DND-41 (cell line): ENCODE measurements around the gene SRP14.

ENCODE experiments used
- ATAC-seq: fragments of 200-7000 bp; cut with Tn5 transposase; 3 replicates; pipeline ENCODE4 v1.9.1; 2021; ENCODE audit warnings: low read depth; ENCODE audit not compliant: insufficient read depth
- DNase-seq: peaks from one replicate; pipeline ENCODE4 v3.0.0-alpha.2; 2020
- H2AFZ ChIP-seq: 2 replicates; pipeline ENCODE4 v1.6.0; 2012; ENCODE audit warnings: low read depth, low read length
- H3K27ac ChIP-seq: 2 replicates; pipeline ENCODE4 v1.5.1; 2012; ENCODE audit warnings: low read length, inconsistent platforms
- H3K27me3 ChIP-seq: fragments of 200-600 bp; sonication (generic); 2 replicates; pipeline ENCODE4 v1.6.0; 2012; ENCODE audit warnings: low read length, mild to moderate bottlenecking, inconsistent platforms; ENCODE audit not compliant: insufficient read depth, poor library complexity
- H3K36me3 ChIP-seq: 2 replicates; pipeline ENCODE4 v1.5.1; 2012; ENCODE audit warnings: low read length, inconsistent platforms; ENCODE audit not compliant: insufficient read depth
- H3K4me1 ChIP-seq: 2 replicates; pipeline ENCODE4 v1.5.1; 2012; ENCODE audit warnings: mild to moderate bottlenecking, low read length; ENCODE audit not compliant: insufficient read depth
- H3K4me2 ChIP-seq: 2 replicates; pipeline ENCODE4 v1.6.0; 2012; ENCODE audit warnings: mild to moderate bottlenecking, moderate library complexity, low read length, inconsistent platforms; ENCODE audit not compliant: insufficient read depth
- H3K4me3 ChIP-seq, 2 experiments: fragments of 200-600 bp in 1 of 2; shearing (Covaris generic) in 1 of 2; 2 replicates each; pipeline ENCODE4 v1.5.1; 2012 to 2016; ENCODE audit warnings: inconsistent platforms in 2 of 2, low read length in 2 of 2, mild to moderate bottlenecking in 2 of 2, low read depth in 1 of 2, moderate library complexity in 1 of 2
- H3K79me2 ChIP-seq: 2 replicates; pipeline ENCODE4 v1.6.0; 2012; ENCODE audit warnings: low read length, inconsistent platforms; ENCODE audit not compliant: insufficient read depth
- H3K9ac ChIP-seq: 2 replicates; pipeline ENCODE4 v1.6.0; 2012; ENCODE audit warnings: low read depth, mild to moderate bottlenecking, inconsistent platforms, low read length, moderate library complexity
- H3K9me3 ChIP-seq: 2 replicates; pipeline ENCODE4 v1.5.1; 2012; ENCODE audit warnings: low read length, moderate library complexity, mild to moderate bottlenecking, inconsistent platforms; ENCODE audit not compliant: insufficient read depth, severe bottlenecking
- H4K20me1 ChIP-seq: 2 replicates; pipeline ENCODE4 v1.6.0; 2012; ENCODE audit warnings: low read length; ENCODE audit not compliant: insufficient read depth
- CTCF ChIP-seq: IDR thresholded peaks from 2 replicates; pipeline ENCODE4 v1.5.1; 2012; ENCODE audit warnings: borderline replicate concordance, low read length, moderate library complexity, mild to moderate bottlenecking; ENCODE audit not compliant: poor library complexity, severe bottlenecking; ENCODE audit errors: extremely low read depth
- EZH2 ChIP-seq: IDR thresholded peaks from 3 replicates; pipeline ENCODE4 v1.6.1; 2012; ENCODE audit warnings: borderline replicate concordance, low read depth, mild to moderate bottlenecking, moderate library complexity, low read length, inconsistent platforms; ENCODE audit not compliant: severe bottlenecking

The SRP14 gene

GRCh38 chr15:40052604-40053003, 13.6 kb upstream of the SRP14 start:
- H2AFZ ChIP-seq: no peak overlapping the region
- H3K4me2 ChIP-seq: 0 out of 2 replicates have a peak overlapping the region, but pooled peaks have one; percentile 55
- ATAC-seq (no peak), DNase-seq (no peak)
- no peak overlapping the region for H3K4me3 ChIP-seq
- H4K20me1 ChIP-seq: no peaks in the 10 kb centered on the region
- no peaks in the 10 kb centered on the region for H3K27me3 ChIP-seq
- H3K9me3 ChIP-seq: no peaks in the 10 kb centered on the region
- peaks cover 3% of the 10 kb centered on the region; the same call in 1 of the 2 replicates for H3K36me3 ChIP-seq
- H3K79me2 ChIP-seq: peaks cover 11% of the 10 kb centered on the region
- H3K4me1 ChIP-seq: peaks cover 89% of the 10 kb centered on the region
- 0 out of 2 replicates have a peak overlapping the region, but pooled peaks have one; percentile 63 for H3K9ac ChIP-seq
- H3K27ac ChIP-seq: peak overlapping the region; percentile 100
- TF ChIP-seq EZH2 (no peak), CTCF (no peak)

- Histone ChIP-seq H3K4me2 (no peak overlapping the region), H3K4me3 (no peak overlapping the region), H3K27ac (peak overlapping the region; percentile 100), H4K20me1 (no peaks in the 10 kb centered on the region), H3K36me3 (peaks cover 6% of the 10 kb centered on the region; the same call in 1 of the 2 replicates), H3K9ac (no peak overlapping the region), H3K27me3 (no peaks in the 10 kb centered on the region), H3K79me2 (peaks cover 11% of the 10 kb centered on the region), H3K9me3 (no peaks in the 10 kb centered on the region), H2AFZ (no peak overlapping the region), H3K4me1 (peaks cover 96% of the 10 kb centered on the region)
- ATAC-seq (no peak), DNase-seq (no peak)
- TF ChIP-seq CTCF: no peak
Measured at GRCh38 chr15:40051616-40052415, 12.8 kb upstream of the SRP14 start.

- H3K36me3 ChIP-seq: peaks cover 11% of the 10 kb centered on the region; the same call in 1 of the 2 replicates
- H3K4me2 ChIP-seq: no peak overlapping the region
- peak overlapping the region; percentile 100 for H3K27ac ChIP-seq
- peaks cover 98% of the 10 kb centered on the region for H3K4me1 ChIP-seq
- ATAC-seq (no peak), DNase-seq (no peak)
- peaks cover 12% of the 10 kb centered on the region for H3K79me2 ChIP-seq
- no peak overlapping the region for H2AFZ ChIP-seq
- no peak overlapping the region for H3K4me3 ChIP-seq
- H3K9me3 ChIP-seq: no peaks in the 10 kb centered on the region
- TF ChIP-seq CTCF: no peak
- no peak for TF ChIP-seq EZH2
- H4K20me1 ChIP-seq: no peaks in the 10 kb centered on the region
- no peak overlapping the region for H3K9ac ChIP-seq
- H3K27me3 ChIP-seq: no peaks in the 10 kb centered on the region
Measured at GRCh38 chr15:40050788-40051470, 11.9 kb upstream of the SRP14 start.
